Ovary (tissue), 9 donors: ENCODE measurements around the gene POLDIP3. TPM values are rescaled to one million over a fixed set of nuclear protein-coding genes. Genes with fewer than 3 reads are reported as not detected.
A peak's percentile ranks its signal among the peaks of the same experiment; 100 is the strongest.
"Not testable (repeated sequence)": the region's sequence is repeated elsewhere in the genome, so short reads cannot be mapped to it uniquely, and the experiment has no call there.

Experiments
- DNase-seq, 5 donors: peaks; one replicate each; pipeline ENCODE4 v3.0.0-alpha.2; 2019 to 2020
- H3K27ac ChIP-seq, 2 donors: fragments of 200-600 bp; one replicate each; pipeline versions ENCODE4 v1.5.1 to v1.8.0; 2019 to 2022
- H3K27me3 ChIP-seq: fragments of 200-600 bp; one replicate; pipeline ENCODE4 v1.8.0; 2022
- H3K36me3 ChIP-seq: fragments of 200-600 bp; sonication (generic); one replicate; pipeline ENCODE4 v1.5.1; 2019
- H3K4me1 ChIP-seq: one replicate; pipeline ENCODE4 v1.8.1; 2013; ENCODE audit warnings: mild to moderate bottlenecking, moderate library complexity; ENCODE audit not compliant: insufficient read depth
- H3K4me3 ChIP-seq: fragments of 200-600 bp; sonication (generic); one replicate; pipeline ENCODE4 v1.5.1; 2017
- H3K9me3 ChIP-seq, 2 donors: fragments of 200-600 bp in 1 of 2; sonication (generic) in 1 of 2; one replicate each; pipeline versions ENCODE4 v1.5.1 to v1.8.1; 2013 to 2019; ENCODE audit warnings: mild to moderate bottlenecking in 1 of 2, moderate library complexity in 1 of 2
- EP300 ChIP-seq: sonication (generic); formaldehyde crosslinking; IDR thresholded peaks from one replicate; pipeline ENCODE4 v1.6.1; 2017; ENCODE audit warnings: antibody characterized with exemption
- POLR2A ChIP-seq: fragments of 450-650 bp; IDR thresholded peaks from one replicate; pipeline ENCODE4 v1.6.1; 2017; ENCODE audit warnings: antibody characterized with exemption, mild to moderate bottlenecking, moderate library complexity
- WGBS, 3 donors: extraction: QIAGEN DNeasy Blood & Tissue Kit in 1 of 3; methylation state at CpG; one replicate each; pipeline versions ENCODE4 v1.1.5 to v1.1.7; 2013 to 2017; 5-methylcytosine and 5-hydroxymethylcytosine counted together
- intact Hi-C, 4 donors: fragments of 100-400 bp; cut with DNase I; formaldehyde crosslinking; loops; one replicate each; pipeline versions ENCODE4 v1.11.0 to v1.15.1; 2022 to 2023
- polyA plus RNA-seq, 2 donors: library from polyadenylated mRNA; stranded (reverse); fragments of 200-250 nt in 1 of 2; fragments of 350-450 nt in 1 of 2; fragmentation: Illumina TruSeq in 1 of 2; extraction: RNeasy Lipid Tissue Mini Kit (QIAGEN cat#74804) in 1 of 2; gene quantifications; one replicate each; pipeline ENCODE4 v1.2.3, GENCODE V29; 2013 to 2014
- small RNA-seq: library from RNA; depleted of rRNA; stranded (forward); fragments of <200 nt; gene quantifications from one replicate; pipeline ENCODE3, GENCODE V24; 2016
- total RNA-seq, 7 donors: library from RNA; depleted of rRNA in 2 of 7; stranded (reverse); fragments of >200 nt in 2 of 7; fragmentation: NEBNext Ultra II Directional in 3 of 7; extraction: Animal tissue kit (Norgen Biotek cat#: 25700) in 3 of 7; gene quantifications; one replicate each; pipeline versions ENCODE4 v1.1.0 to v1.2.4, GENCODE V29; 2016 to 2023
- TF ChIP-seq, protein P1 (sequence below), 3 donors: fragments of 450-650 bp in 2 of 3; fragments of 200-600 bp in 1 of 3; IDR thresholded peaks; one replicate each; pipeline versions ENCODE4 v1.5.1 to v1.8.0; 2016 to 2022; ENCODE audit warnings: antibody characterized with exemption in 3 of 3, mild to moderate bottlenecking in 1 of 3
- donor health status: DM: no; HTN: no; CAD: no; lungs with moderate emphysema.
- donor health status: DM: no; HTN: no; CAD: no.
- donor health status: Bipolar disorder and iron deficiency.
- donor health status: DM: yes; HTN: yes; CAD: no.
- donor health status: DM: no; HTN: no; CAD: no.
- donor health status: DM: yes; HTN: yes; CAD: no.

POLDIP3 gene
- total and polyA plus RNA-seq, 9 donors: 44.0 to 133 (median 103) TPM

DNA sequence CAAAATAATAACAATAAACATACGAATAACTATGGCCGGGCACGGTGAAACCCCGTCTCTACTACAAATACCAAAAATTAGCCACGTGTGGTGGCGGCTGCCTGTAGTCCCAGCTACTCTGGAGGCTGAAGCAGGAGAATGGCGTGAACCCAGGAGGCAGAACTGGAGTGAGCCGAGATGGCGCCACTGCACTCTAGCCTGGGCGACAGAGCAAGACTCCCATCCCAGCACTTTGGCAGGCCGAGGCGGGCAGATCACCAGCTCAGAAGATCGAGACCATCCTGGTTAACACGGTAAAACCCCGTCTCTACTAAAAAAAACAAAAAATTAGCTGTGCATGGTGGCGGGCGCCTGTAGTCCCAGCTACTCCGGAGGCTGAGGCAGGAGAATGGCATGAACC is 78.0 kb downstream of the POLDIP3 start:
- H3K4me3 ChIP-seq, DNase-seq, H3K4me1 ChIP-seq, H3K9me3 ChIP-seq, H3K36me3 ChIP-seq, H3K27me3 ChIP-seq: not testable (repeated sequence)
- intact Hi-C loops: loop anchor here in 1 of 4 donors (10.0 kb wide), 1 partner anchor 78 kb away; the partner anchor contains the start of gene POLDIP3
- peak overlapping the region in 1 of 2 donors; percentile 15 for H3K27ac ChIP-seq
- WGBS, 3 donors: 95 to 96% (median 96%) methylated on average over 18 of the region's 18 CpGs

GRCh38 chr22:42536166-42536565 is 78.5 kb downstream of the POLDIP3 start:
- Histone ChIP-seq H3K9me3 (no peaks in the 10 kb centered on the region), H3K27me3 (no peaks in the 10 kb centered on the region), H3K4me3 (no peak overlapping the region), H3K36me3 (no peaks in the 10 kb centered on the region), H3K27ac (no peak overlapping the region), H3K4me1 (no peaks in the 10 kb centered on the region)
- TF ChIP-seq POLR2A (no peak), EP300 (no peak)
- TF ChIP-seq, protein P1, sequence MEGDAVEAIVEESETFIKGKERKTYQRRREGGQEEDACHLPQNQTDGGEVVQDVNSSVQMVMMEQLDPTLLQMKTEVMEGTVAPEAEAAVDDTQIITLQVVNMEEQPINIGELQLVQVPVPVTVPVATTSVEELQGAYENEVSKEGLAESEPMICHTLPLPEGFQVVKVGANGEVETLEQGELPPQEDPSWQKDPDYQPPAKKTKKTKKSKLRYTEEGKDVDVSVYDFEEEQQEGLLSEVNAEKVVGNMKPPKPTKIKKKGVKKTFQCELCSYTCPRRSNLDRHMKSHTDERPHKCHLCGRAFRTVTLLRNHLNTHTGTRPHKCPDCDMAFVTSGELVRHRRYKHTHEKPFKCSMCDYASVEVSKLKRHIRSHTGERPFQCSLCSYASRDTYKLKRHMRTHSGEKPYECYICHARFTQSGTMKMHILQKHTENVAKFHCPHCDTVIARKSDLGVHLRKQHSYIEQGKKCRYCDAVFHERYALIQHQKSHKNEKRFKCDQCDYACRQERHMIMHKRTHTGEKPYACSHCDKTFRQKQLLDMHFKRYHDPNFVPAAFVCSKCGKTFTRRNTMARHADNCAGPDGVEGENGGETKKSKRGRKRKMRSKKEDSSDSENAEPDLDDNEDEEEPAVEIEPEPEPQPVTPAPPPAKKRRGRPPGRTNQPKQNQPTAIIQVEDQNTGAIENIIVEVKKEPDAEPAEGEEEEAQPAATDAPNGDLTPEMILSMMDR (IDR thresholded peaks at IDR 0.05): no peak
- WGBS, 3 donors: 88 to 96% (median 89%) methylated on average over 7 of the region's 7 CpGs
- DNase-seq: no peak
- intact Hi-C loops: loop anchor here in 1 of 4 donors (10.0 kb wide), 1 partner anchor 79 kb away; the partner anchor contains the start of gene POLDIP3

DNA sequence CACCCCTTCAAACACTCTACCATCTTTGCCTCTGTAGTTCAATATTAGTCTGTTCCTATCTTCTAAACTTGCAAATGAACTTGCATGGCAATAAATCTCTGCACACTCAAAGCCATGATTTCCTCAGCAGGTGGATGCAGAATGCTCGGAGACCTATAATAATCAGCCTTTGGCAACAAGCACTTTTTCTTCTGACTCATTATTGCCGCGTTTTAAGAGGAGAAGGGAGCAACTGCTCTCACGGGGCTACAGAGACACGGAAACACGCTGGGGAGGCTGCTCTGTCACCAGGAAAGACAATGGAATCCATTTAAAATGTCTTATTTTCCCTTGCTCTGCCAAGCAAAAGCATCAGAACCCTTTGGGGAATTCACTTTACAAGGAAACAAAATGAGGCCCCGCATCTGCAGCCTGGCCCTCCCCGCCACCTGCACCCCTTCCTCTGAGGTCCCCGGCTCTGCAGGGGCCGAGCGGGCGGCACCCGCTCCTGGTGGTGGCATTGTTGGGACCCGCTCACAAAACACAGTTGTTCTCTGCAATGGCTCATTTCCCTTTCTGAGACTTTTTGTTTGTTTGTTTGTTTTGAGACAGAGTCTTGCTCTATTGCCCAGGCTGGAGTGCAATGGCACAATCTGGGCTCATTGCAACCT is 79.5 kb downstream of the POLDIP3 start:
- H3K27me3 ChIP-seq, H3K4me3 ChIP-seq, H3K4me1 ChIP-seq, H3K9me3 ChIP-seq, H3K27ac ChIP-seq, DNase-seq, H3K36me3 ChIP-seq: not testable (repeated sequence)
- intact Hi-C loops: loop anchor here in 1 of 4 donors (10.0 kb wide), 1 partner anchor 80 kb away; the partner anchor contains the start of gene POLDIP3
- WGBS, 3 donors: 53 to 80% (median 63%) methylated on average over 3 to 4 of the region's 14 CpGs

Small RNA genes within 50 kb of the gene (small RNA-seq; reads per million reads assigned to genes)
- gene RN7SKP80 (not detected), gene RNU6-513P (not detected)

Other genes with a start within 250 kb of the POLDIP3 start
- 1 to 10 TPM in 3 of 7 donors, under 1 TPM in 4; 0.36 to 3.5 (median 0.91) TPM for gene NFAM1, start 182.5 kb downstream of the POLDIP3 start, total RNA-seq
- 1 to 10 TPM in 1 of 2 donors, under 1 TPM in 1; 0.42 to 1.5 TPM for gene NFAM1, start 182.5 kb downstream of the POLDIP3 start, polyA plus RNA-seq
- 10 to 100 TPM; 20.1 to 43.9 (median 39.4) TPM for gene RRP7A, start 95.1 kb downstream of the POLDIP3 start, total RNA-seq
- 1 to 10 TPM; 9.3 to 9.6 TPM for gene RRP7A, start 95.1 kb downstream of the POLDIP3 start, polyA plus RNA-seq
- gene SERHL2, start 60.9 kb downstream of the POLDIP3 start, total RNA-seq: 10 to 100 TPM in 6 of 7 donors, 1 to 10 TPM in 1; 8.1 to 27.8 (median 14.9) TPM
- gene SERHL2, start 60.9 kb downstream of the POLDIP3 start, polyA plus RNA-seq: 10 to 100 TPM; 14.3 to 22.5 TPM
- gene ATP5MGL, start 25.7 kb upstream of the POLDIP3 start, total RNA-seq: under 1 TPM in 5 of 7 donors, not detected in 2; 0.30 to 0.91 (median 0.54) TPM
- not detected for gene ATP5MGL, start 25.7 kb upstream of the POLDIP3 start, polyA plus RNA-seq
- 100 to 1,000 TPM in 5 of 7 donors, 10 to 100 TPM in 2; 56.9 to 279 (median 228) TPM for gene CYB5R3, start 34.5 kb upstream of the POLDIP3 start, total RNA-seq
- gene CYB5R3, start 34.5 kb upstream of the POLDIP3 start, polyA plus RNA-seq: 100 to 1,000 TPM; 224 to 231 TPM
- gene A4GALT, start 106.0 kb upstream of the POLDIP3 start, total RNA-seq: 10 to 100 TPM in 4 of 7 donors, 1 to 10 TPM in 3; 3.3 to 19.6 (median 11.7) TPM
- gene A4GALT, start 106.0 kb upstream of the POLDIP3 start, polyA plus RNA-seq: 10 to 100 TPM in 1 of 2 donors, 1 to 10 TPM in 1; 2.0 to 12.1 TPM
- 10 to 100 TPM; 28.8 to 47.8 (median 39.2) TPM for gene ARFGAP3, start 242.4 kb upstream of the POLDIP3 start, total RNA-seq
- gene ARFGAP3, start 242.4 kb upstream of the POLDIP3 start, polyA plus RNA-seq: 10 to 100 TPM; 21.6 to 43.5 TPM